HuH-7 (cell line): Measurements from ENCODE around the gene DSC2.
"Not testable (repeated sequence)": the region's sequence is repeated elsewhere in the genome, so short reads cannot be mapped to it uniquely, and the experiment has no call there.

Experiments used
- DNase-seq: peaks from one replicate; pipeline ENCODE4 v3.0.0; 2011; ENCODE audit warnings: low spot score

The DSC2 gene

GRCh38 chr18:31043709-31044108 lies 58.5 kb downstream of the DSC2 start:
- DNase-seq = no peak

- DNase-seq = peak; percentile 20
Measured at GRCh38 chr18:31042406-31043181, 59.6 kb downstream of the DSC2 start, which contains the start of gene DSC3. TSS of gene DSC3 (minus strand) at chr18:31042742. CDS start at chr18:31042660, 82 bp downstream.

DNA sequence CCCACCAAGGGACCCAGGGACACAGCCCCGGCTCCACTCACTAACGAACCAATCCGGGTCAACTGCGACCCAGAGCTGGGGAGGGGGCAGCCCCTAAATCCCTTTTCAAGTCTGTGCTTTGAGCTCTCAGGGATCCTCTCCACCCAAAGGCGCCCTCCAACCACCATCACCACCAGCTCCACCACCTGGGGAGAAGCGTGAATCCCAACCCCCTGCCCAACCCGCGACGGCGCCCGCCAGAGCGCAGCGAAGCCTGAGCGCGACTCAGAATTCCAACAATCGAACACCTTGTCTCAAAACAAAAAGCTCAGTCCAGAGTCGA lies 60.2 kb downstream of the DSC2 start:
- DNase-seq = no peak

DNA sequence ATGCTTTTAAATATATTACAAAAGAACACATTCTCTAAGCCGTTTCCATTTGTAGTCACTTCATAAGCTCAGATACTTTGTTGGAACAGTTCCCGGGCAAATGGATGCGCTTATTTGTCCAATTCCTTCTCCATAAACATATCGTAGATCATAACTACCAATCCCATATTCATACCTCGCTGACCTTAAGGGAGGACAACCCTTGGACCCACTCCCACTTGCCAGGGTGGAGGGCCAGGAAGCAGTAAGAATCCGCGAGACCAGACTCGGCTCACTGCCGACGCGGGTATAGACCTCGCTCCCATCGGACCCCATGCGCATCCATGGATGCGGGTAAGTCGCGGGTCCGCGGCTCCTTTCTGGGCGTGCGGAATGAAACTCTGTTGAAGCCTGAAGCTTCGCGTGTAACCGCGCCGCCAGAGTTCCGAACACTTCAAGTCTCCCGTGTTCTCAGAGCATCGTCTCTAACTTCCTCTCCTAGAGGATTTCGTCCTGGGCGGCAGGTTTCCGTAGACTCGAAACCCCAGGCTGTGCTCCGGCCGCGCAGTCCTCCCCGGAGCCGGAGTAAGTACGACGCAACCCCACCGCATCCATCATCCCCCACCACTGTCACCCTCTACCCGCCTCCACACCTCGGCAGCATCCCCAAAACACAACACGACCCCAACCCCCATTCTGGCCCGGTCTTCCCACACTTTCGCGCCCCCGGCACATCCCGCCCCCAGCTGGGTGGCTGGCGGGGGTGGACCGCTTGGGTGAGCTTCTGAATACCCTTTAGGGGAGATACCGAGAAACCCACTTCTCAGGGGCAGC lies 60.7 kb downstream of the DSC2 start:
- DNase-seq = no peak

DNA sequence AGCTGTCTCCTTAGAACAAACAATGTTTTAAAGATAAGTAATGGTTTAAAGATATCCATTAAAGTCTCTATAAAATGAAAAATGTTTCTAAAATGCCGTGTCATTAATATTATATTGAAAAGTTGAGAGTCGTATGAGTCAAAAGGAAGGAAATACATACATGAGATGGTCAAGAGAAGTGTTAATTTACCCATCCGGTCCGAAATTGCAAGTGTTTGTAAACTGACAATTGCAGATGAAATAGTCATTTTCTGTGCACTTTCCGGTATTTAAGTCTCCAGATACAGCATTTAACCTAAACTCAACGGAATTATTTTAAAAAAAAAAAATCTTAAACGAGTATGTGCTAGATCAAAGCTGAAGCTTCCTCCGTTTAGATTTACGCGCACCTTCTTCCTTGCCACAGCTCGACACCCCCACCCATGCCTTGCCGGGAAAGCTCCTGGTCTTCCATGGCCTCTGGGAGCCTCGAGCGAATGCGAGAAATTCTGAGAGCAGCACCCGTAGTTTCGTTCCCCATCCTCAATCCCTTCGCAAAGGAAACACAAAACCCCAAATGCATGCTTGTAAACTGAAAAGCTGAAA lies 61.4 kb downstream of the DSC2 start:
- no peak for DNase-seq

- no peak for DNase-seq
Measured at GRCh38 chr18:31039426-31039825, 62.8 kb downstream of the DSC2 start.

GRCh38 chr18:31037686-31038085 lies 64.5 kb downstream of the DSC2 start:
- DNase-seq = not testable (repeated sequence)

GRCh38 chr18:31034541-31034940 lies 67.7 kb downstream of the DSC2 start:
- no peak for DNase-seq

- no peak for DNase-seq
Measured at GRCh38 chr18:31030574-31031278, 71.5 kb downstream of the DSC2 start.

- DNase-seq = no peak
Measured at GRCh38 chr18:31015715-31016434, 86.3 kb downstream of the DSC2 start.

DNA sequence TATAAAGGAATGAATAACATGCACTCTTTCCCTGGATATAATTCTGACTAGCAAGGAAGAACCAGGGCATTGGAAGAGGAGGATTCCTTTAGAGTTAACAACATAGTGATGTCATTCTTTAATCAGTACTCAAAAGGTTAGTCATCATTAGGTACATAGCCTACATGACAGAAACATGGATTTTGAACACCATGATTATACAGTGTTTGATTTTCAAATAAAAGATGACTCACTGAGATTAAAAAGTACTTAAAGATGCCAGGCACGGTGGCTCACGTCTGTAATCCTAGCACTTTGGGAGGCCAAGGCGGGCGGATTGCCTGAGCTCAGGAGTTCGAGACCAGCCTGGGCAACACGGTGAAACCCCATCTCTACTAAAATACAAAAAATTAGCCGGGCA lies 90.8 kb downstream of the DSC2 start:
- DNase-seq = not testable (repeated sequence)

DNA sequence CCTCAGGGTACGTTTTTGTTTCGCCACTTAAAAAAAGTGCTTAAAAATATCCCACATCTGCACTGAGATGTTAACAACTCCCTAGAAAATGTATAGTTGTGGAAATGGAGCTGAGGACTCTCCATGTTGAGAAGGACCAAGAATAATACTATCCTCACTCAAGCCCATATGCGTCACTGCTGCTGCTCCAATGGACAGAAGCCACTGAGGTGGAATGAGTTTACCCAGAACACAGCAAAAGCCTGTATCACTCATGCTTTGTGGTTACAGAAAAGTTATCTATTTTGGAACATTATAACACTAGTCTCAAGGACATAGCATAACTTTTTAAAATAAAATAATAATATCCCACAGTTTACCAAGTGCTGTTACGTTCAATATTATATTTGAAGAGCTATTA lies 91.6 kb downstream of the DSC2 start:
- DNase-seq = no peak
